Embryonic facial prominence (tissue), 1 donor: ENCODE results near the gene CGB1.
"Not testable (repeated sequence)": the region's sequence is repeated elsewhere in the genome, so short reads cannot be mapped to it uniquely, and the experiment has no call there.

Experiments used
- DNase-seq: peaks from one replicate; pipeline ENCODE4 v3.0.0-alpha.2; 2016; ENCODE audit errors: extremely low spot score

Gene CGB1

DNA sequence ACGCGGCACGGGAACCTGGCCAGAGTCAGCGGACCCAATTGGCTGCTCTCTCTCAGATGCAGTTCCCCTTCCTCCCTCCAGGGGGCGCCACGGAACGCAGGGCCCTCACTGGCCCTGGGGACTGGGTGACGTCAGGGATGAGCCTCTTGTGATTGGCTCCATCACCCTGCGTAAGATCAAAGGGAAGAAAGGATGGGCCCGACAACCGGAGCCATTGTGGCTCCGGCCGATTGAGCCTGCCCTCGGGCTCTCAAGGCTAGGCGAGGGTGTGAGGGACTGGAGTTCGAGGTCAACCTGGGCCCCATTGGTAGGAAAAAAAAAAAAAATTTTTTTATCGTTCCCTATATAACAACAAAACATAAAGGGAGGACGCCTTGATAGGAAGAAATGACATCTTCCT is at the start of gene CGB1:
CGB1 (minus strand) TSS at position 81 of the 400 bp plus-strand sequence. CDS start 184 bp downstream, outside the sequence.
- DNase-seq: not testable (repeated sequence)

DNA sequence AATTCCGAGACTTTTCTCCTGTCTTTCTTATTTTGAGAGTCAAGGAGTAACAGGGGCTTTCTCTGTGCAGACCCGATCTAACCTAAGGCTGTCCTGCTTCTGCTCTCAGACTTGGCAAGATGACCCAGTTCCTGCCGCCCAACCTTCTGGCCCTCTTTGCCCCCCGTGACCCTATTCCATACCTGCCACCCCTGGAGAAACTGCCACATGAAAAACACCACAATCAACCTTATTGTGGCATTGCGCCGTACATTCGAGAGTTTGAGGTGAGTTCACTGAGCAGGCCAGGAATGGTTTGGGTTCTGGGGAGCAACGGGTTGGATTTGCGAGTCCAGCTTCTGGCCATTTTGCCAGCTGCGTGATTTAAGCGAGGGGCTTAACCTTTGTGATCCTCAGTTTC is 49.6 kb upstream of the CGB1 start:
- DNase-seq: no peak

DNA sequence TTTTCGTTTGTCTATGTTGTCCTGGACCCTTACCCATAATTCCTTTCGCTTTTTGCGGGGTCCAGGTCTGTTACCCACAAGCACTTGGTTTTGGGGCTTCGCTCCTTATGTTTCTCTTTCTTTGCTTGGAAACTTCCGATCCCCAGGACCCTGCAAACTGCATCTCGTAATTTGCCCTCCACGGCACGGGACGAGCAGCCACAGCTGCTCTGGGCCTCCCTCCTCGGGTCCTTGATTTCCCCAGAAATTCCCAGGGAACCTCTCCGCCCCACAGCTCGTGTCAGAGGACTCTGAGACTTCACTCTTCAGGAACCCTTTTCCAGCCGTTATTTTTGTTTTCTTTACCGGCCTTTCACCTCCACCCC is 49.2 kb upstream of the CGB1 start:
- no peak for DNase-seq

GRCh38 chr19:49085020-49085867 is 48.5 kb upstream of the CGB1 start, which contains the start of gene SNRNP70:
SNRNP70 (plus strand) TSS chr19:49085451; CDS start chr19:49086415, 964 bp downstream.
- DNase-seq: peak; percentile 100

- no peak for DNase-seq
Measured at GRCh38 chr19:49084206-49085019, 47.7 kb upstream of the CGB1 start.

DNA sequence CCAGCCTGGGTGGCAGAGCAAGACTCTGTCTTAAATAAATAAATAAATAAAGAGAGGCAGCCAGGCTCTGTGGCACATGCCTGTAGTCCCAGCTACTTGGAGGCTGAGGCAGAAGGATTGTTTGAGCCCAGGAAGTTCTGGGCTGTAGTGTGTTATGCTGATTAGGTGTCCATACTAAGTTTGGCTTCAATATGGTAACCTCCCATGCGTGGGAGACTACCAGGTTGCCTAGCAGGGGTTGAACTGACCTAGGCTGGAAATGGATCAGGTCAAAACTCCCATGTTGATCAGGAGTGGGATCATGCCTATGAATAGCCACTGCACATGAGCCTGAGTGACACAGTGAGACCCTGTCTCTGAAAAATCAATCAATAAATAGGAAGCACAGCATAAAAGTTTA is 44.6 kb upstream of the CGB1 start:
- DNase-seq: no peak

- DNase-seq: no peak
Measured at GRCh38 chr19:49080392-49080791, 43.7 kb upstream of the CGB1 start.

DNA sequence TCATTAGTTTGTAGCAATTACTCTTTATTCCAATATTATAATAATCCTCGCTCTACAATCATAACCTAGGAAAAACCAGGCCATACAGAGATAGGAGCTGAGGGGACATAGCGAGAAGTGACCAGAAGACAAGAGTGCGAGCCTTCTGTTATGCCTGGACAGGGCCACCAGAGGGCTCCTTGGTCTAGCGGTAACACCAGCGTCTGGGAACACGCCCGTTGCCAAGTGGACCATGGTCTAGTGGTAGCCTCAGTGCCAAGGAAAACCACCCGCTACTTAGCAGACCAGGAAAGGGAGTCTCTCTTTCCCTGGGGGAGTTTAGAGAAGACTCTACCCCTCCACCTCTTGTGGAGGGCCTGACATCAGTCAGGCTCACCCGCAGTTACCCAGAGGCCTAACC is 38.2 kb upstream of the CGB1 start:
- DNase-seq: not testable (repeated sequence)

GRCh38 chr19:49073514-49074378 is 37.1 kb upstream of the CGB1 start:
- no peak for DNase-seq

DNA sequence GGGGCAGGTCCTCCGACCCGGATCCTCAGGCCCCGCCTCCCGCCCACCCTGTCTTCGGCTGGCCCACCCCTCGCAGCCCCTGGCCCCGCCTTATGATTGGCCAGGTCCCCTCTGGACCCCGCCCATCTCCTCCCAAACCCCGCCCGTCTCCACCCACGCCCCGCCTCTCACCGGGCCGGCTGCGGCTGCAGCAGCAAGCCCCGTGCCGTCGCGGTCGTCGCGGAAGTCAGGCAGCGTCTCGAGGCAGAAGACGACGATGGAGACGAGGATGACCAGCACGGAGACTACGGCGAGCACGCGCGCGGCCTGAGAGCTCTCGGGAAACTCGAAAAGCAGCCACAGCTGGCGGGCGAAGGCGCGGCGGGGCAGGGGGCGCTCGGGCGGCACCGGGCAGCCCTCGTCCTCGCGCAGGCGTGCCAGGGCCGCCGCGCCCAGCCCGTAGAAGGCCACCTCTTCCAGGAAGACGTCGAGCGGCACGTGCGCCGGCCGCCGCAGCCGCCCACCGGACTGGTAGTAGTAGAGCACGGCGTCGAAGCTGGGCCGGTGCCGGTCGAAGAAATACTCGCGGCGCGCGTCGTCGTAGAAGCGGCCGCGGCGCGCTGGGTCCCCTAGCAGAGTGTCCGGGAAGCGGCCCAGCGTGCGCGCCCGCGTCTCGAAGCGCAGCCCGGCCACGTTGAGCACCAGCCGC is 35.3 kb upstream of the CGB1 start:
- DNase-seq: no peak

DNA sequence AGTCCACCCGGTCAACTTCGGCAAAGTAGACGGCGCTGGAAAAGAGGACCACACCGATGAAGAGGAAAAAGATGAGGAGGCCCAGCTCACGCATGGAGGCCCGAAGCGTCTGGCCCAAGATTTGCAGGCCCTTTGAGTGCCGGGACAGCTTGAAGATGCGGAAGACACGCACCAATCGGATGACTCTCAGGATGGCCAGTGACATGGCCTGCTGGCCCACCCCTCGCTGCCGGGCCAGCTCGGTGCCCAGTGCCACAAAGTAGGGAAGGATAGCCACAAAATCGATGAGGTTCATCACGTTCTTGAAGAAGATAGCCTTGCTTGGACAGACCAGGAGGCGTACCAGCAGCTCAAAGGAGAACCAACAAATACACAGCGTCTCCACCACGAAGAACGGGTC is 33.7 kb upstream of the CGB1 start:
- DNase-seq: no peak

DNA sequence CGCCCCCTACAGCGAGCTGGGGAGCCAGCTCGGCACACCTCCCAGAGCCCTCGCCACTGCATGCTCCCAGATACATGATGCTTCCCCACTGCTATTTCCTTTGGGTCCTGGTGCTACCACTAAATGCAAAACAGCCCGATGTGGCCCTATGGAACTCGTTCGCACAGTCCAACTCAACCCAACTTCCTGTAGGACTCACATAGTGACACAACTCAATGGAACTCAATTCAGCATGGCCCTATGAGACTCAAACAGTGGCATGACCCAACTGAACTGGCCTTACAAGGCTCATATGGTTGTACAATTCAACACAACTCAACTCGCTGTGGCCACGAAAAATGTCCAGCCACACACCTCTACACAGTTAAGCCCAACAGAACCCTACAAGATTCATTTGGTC is 32.3 kb upstream of the CGB1 start:
- no peak for DNase-seq

DNA sequence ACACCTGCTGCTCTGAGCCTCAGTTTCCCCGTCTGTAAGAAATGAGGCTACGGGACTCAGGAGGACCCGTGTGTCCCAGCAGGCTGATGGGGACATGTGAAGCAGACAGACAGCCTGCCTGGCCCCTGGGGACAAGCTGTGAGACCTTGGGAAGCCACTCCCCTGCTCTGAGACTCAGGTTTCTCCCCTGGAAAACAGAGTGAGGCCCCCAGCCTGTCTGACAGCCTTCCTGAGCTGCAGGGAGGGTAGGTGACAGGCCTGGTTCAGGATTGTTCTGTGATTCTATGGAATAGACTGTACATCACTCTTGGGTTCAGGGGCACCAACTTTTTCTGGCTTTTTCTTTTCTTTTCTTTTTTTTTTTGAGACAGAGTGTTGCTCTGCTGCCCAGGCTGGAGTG is 30.9 kb upstream of the CGB1 start:
- no peak for DNase-seq

DNA sequence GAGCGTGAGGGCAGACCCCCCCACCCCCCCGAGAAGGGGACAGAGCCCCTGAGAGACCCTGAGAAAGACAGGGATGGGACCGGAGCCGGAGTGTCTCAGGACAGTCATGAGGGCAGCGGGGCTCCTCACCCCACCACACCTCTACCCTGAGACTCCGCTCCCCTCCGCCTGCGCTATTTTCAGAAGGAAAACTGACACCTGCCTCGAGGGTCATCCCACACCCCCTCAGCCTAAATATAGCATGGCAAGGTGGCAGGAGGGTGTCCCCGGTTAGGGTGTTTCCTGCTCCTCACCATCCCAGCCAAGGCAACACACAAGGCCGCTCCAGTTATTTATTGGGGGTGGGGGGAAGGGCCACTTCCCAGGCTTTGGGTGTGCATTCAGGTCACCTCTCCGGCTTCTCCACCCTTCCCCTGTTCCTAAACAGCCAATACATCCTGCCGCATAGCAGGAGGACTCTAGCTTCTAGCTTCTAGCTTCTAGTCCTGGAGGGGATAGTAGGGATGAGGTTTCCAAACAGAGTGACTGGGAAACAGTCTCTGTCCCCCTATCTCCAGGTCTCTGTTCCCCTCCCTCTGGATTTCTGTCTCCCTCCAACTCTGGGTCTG is 29.3 kb upstream of the CGB1 start:
- DNase-seq: no peak

DNA sequence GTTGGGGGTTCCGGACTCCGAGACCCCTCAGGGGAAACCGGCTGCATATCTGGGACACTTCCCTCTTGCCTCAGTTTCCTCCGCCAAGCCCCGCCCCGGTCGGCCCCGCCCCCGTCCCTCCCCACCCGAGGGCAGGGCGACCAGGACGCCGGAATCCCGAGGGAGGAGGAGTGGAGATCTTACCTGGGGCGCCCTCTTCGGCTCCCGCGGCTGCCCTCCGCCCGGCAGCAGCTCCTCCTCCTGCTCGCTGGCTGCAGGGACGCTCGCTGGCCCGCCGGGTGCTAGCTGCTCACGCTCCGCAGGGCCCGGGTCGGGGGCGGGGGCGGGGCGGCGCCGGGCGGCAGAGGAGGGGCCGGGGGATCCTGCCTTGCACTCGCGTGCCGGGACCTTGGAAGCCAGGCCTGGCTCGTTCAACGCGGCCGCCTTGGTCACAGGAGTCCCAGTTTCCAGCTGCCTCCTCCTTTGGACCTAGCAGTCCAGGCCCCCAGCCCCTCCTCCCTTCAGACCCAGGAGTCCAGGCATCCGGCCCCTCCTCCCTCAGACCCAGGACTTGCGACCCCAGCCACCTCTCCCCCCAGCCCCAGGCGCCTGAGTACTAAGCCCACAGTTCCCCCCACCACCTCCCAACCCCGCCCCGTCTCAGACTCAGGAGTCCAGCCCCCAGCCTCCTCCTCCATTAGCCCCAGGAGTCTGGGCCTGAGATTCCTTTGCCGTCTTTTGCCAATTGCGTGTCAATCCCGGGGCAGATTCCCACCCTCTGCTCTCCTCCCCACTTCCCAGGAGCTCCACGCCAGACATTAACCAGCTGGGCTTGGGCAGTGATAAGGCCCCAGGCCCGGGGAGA is 28.3 kb upstream of the CGB1 start, which contains the start of gene NTF4:
NTF4 (minus strand) TSS at position 51 of the 844 bp plus-strand sequence. CDS start 2,821 bp downstream, outside the sequence.
- DNase-seq: no peak

GRCh38 chr19:49064029-49064629 is 27.4 kb upstream of the CGB1 start:
- no peak for DNase-seq

DNA sequence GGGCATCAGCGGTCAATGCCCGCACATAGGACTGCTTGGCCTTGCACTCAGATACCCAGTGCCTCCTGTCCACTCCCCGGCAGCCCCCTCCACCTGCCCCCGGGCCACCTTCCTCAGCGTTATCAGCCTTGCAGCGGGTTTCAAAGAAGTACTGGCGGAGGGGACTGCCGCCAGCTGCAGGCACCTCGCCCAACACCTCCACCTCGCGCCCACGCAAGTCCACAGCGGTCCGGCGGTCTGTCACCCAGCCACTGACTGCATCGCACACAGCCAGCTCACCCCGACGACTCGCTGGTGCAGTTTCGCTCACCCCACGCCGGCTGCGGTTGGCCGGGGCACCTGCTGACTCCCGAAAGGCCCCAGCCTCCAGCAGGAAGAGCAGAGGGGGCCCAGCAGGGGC is 24.8 kb upstream of the CGB1 start:
- DNase-seq: no peak

DNA sequence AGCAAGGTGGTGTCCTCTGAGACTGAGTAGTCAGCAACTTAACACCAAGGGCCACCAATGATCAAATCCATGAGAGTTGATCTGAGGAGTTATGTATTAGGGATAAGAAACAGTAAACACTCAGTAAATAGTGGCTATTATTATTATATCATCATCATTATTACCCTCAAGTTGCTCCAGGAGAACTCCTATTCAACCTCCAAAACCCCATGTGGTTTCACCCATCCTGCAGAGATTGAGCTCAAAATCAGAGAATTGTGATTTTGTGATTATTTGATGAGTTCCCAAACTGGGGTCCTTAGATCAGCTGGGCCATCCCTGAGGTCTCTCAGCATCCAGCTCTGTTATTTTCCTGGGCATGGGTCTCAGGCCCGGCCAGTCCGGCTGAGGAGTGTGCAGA is 24.3 kb upstream of the CGB1 start:
- no peak for DNase-seq

- no peak for DNase-seq
Measured at GRCh38 chr19:49059053-49059452, 22.4 kb upstream of the CGB1 start.
